Measurements from ENCODE around the gene RASSF5. TPM values are rescaled to one million over a fixed set of nuclear protein-coding genes. Genes with fewer than 3 reads are reported as not detected.

Gene RASSF5
- total and polyA plus RNA-seq, 9 of the 15 experiments (the other 6 are each of a cell fraction or from before 2014, with no cell fraction given): 6.1 to 41.0 (median 25.2) TPM

DNA sequence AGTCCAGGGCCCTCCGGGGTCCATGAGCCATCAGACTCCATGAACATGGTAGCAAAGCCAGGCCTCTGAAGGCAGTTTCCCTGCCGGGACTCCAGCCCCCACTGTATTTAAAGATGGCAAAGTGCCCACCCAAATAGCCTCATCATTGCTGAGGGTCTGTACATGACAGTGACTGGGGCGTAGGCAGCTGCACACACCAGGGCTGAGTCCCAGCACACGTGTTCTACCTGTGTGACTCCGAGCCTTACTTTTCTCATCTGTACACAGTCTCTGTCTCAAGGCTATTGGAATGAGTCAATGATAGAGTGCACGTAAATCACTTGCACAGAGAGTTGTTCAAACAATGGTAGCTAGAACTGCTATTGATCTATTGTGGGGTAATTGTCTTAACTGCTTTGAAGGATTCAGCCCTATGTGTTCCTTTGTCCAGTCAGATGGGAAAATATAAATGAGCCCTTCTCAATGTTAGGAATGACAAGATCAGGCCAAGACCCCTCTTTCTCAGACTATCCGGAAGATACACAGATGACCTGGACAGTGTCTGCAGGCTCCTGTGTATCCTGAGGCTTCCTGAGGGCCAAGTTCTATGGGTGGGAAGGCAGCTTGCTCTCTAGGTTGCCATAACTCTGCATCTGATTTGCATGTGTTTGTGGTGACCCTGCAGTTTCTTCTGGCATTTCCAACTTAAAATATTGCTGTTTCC is 48.9 kb downstream of the RASSF5 start (continued):
- TF ChIP-seq, protein P1, sequence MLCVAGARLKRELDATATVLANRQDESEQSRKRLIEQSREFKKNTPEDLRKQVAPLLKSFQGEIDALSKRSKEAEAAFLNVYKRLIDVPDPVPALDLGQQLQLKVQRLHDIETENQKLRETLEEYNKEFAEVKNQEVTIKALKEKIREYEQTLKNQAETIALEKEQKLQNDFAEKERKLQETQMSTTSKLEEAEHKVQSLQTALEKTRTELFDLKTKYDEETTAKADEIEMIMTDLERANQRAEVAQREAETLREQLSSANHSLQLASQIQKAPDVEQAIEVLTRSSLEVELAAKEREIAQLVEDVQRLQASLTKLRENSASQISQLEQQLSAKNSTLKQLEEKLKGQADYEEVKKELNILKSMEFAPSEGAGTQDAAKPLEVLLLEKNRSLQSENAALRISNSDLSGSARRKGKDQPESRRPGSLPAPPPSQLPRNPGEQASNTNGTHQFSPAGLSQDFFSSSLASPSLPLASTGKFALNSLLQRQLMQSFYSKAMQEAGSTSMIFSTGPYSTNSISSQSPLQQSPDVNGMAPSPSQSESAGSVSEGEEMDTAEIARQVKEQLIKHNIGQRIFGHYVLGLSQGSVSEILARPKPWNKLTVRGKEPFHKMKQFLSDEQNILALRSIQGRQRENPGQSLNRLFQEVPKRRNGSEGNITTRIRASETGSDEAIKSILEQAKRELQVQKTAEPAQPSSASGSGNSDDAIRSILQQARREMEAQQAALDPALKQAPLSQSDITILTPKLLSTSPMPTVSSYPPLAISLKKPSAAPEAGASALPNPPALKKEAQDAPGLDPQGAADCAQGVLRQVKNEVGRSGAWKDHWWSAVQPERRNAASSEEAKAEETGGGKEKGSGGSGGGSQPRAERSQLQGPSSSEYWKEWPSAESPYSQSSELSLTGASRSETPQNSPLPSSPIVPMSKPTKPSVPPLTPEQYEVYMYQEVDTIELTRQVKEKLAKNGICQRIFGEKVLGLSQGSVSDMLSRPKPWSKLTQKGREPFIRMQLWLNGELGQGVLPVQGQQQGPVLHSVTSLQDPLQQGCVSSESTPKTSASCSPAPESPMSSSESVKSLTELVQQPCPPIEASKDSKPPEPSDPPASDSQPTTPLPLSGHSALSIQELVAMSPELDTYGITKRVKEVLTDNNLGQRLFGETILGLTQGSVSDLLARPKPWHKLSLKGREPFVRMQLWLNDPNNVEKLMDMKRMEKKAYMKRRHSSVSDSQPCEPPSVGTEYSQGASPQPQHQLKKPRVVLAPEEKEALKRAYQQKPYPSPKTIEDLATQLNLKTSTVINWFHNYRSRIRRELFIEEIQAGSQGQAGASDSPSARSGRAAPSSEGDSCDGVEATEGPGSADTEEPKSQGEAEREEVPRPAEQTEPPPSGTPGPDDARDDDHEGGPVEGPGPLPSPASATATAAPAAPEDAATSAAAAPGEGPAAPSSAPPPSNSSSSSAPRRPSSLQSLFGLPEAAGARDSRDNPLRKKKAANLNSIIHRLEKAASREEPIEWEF (CRISPR knock-in tag; IDR thresholded peaks at IDR 0.05): peak; percentile 51; the same call in 1 of the 2 replicates

Measured in K562 (cell line).